ENCODE results near the gene TUT4. TPM values are rescaled to one million over a fixed set of nuclear protein-coding genes. Genes with fewer than 3 reads are reported as not detected.

Gene TUT4
- total and polyA plus RNA-seq, 2 of the 4 experiments (the other 2 are of a cell fraction), result 10.9 to 40.0 TPM

DNA sequence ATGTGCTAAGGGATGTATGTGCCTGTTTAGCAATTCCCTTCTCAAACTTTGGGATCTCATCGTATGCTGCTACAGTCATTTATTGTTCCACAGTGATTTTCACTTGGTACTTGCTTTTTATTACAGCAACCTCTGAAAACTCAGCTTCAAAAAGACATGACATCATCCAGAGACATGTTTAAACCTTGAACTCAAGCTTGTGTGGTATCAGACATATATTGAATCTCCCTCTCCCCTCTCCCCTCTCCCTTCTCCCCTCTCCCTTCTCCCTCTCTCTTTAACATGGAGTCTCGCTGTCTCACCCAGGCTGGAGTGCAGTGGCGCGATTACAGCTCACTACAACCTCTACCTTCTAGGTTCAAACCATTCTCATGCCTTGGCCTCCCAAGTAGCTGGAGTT lies 19.5 kb upstream of the TUT4 start:
- no peak overlapping the region for H2BK20ac ChIP-seq (ENCODE audit: low read depth, low read length)
- no peak overlapping the region for H3K9ac ChIP-seq (ENCODE audit: low read depth, low read length)
- in situ Hi-C loops (cut with MboI; ENCODE audit: low sequenced_read_pairs), result no loop called here
- dilution Hi-C loops (cut with HindIII; ENCODE audit: low sequenced_read_pairs, unreplicated experiment), result no loop called here
- H3K4me3 ChIP-seq (ENCODE audit: insufficient read depth, low read depth, low read length), result no peak overlapping the region
- no peak overlapping the region for H3K27ac ChIP-seq (ENCODE audit: insufficient read depth, low read length)
- no peaks in the 10 kb centered on the region for H3K79me1 ChIP-seq (ENCODE audit: low read depth in 1 of 2, low read length in 2 of 2)
- CTCF ChIA-PET, result interaction anchor here (0.6 kb wide), 1 partner anchor 1146 kb away, joined by 3 read pairs; no protein-coding TSS in a partner anchor
- ATAC-seq (ENCODE audit: low read depth), result no peak
- no peak overlapping the region for H4K8ac ChIP-seq (ENCODE audit: low read depth in 2 of 2, low read length in 2 of 2)
- H4K91ac ChIP-seq (ENCODE audit: insufficient read depth, low read depth, low read length), result no peak overlapping the region
- H2BK15ac ChIP-seq (ENCODE audit: low read depth, low read length), result no peak overlapping the region
- POLR2A ChIA-PET (ENCODE audit: unreplicated experiment), result no interaction called here
- H2AK9ac ChIP-seq (replicated peaks; ENCODE audit: low read depth, low read length, poor library complexity), result no peak overlapping the region
- H2AFZ ChIP-seq (replicated peaks; ENCODE audit: low read length, poor library complexity), result no peak overlapping the region
- H3K27me3 ChIP-seq (ENCODE audit: control insufficient read depth, insufficient read depth, low read length), result peaks cover 2% of the 10 kb centered on the region; the same call in 1 of the 2 replicates
- H3K23ac ChIP-seq (ENCODE audit: low read depth, low read length), result no peak overlapping the region
- H3K56ac ChIP-seq (ENCODE audit: extremely low read depth, insufficient read depth, low read length), result no peak overlapping the region
- 75% methylated on average over 4 of the region's 4 CpGs; no CpG with 5 or more reads in 1 of the 2 experiments for WGBS, 2 experiments (ENCODE audit: extremely low coverage in 2 of 2, insufficient read length in 1 of 2)
- H3K9me1 ChIP-seq (ENCODE audit: insufficient read depth, low read length), result 0 out of 2 replicates have a peak, but pooled peaks cover 5% of the 10 kb centered on the region
- H4K20me1 ChIP-seq (ENCODE audit: insufficient read depth, low read length), result no peaks in the 10 kb centered on the region
- no peak overlapping the region for H2BK120ac ChIP-seq (ENCODE audit: low read depth, low read length)
- no peak overlapping the region for H3K4ac ChIP-seq (ENCODE audit: low read depth, low read length)
- H2AK5ac ChIP-seq (ENCODE audit: low read depth, low read length), result no peak overlapping the region
- no peak overlapping the region for H3K18ac ChIP-seq (ENCODE audit: low read depth, low read length)
- no peak overlapping the region for H3K4me2 ChIP-seq (ENCODE audit: low read depth, low read length)
- BruUV-seq (replicated peaks), result no TSS peak
- H4K5ac ChIP-seq (ENCODE audit: low read depth, low read length), result no peak overlapping the region
- peaks cover 7% of the 10 kb centered on the region for H3K4me1 ChIP-seq (ENCODE audit: control insufficient read depth, insufficient read depth, low read length)
- no peak overlapping the region for H3K14ac ChIP-seq (replicated peaks; ENCODE audit: low read depth, low read length)
- TF ChIP-seq, protein P1, sequence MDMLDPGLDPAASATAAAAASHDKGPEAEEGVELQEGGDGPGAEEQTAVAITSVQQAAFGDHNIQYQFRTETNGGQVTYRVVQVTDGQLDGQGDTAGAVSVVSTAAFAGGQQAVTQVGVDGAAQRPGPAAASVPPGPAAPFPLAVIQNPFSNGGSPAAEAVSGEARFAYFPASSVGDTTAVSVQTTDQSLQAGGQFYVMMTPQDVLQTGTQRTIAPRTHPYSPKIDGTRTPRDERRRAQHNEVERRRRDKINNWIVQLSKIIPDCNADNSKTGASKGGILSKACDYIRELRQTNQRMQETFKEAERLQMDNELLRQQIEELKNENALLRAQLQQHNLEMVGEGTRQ (IDR thresholded peaks at IDR 0.05; ENCODE audit: low read depth, low read length), result no peak
- TF ChIP-seq, protein P2, sequence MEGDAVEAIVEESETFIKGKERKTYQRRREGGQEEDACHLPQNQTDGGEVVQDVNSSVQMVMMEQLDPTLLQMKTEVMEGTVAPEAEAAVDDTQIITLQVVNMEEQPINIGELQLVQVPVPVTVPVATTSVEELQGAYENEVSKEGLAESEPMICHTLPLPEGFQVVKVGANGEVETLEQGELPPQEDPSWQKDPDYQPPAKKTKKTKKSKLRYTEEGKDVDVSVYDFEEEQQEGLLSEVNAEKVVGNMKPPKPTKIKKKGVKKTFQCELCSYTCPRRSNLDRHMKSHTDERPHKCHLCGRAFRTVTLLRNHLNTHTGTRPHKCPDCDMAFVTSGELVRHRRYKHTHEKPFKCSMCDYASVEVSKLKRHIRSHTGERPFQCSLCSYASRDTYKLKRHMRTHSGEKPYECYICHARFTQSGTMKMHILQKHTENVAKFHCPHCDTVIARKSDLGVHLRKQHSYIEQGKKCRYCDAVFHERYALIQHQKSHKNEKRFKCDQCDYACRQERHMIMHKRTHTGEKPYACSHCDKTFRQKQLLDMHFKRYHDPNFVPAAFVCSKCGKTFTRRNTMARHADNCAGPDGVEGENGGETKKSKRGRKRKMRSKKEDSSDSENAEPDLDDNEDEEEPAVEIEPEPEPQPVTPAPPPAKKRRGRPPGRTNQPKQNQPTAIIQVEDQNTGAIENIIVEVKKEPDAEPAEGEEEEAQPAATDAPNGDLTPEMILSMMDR (conservative IDR thresholded peaks at IDR 0.05; ENCODE audit: low read depth, low read length), result no peak
- no peak for TF ChIP-seq RAD21 (IDR thresholded peaks at IDR 0.05; ENCODE audit: low read length)
- TF ChIP-seq SMC3 (IDR thresholded peaks at IDR 0.05; ENCODE audit: low read depth, low read length), result no peak
- no peak for TF ChIP-seq MXI1 (IDR thresholded peaks at IDR 0.05; ENCODE audit: borderline replicate concordance, low read depth, low read length)
- no peak for TF ChIP-seq MAZ (IDR thresholded peaks at IDR 0.05; ENCODE audit: borderline replicate concordance, low read depth, low read length)
- TF ChIP-seq, protein P3, sequence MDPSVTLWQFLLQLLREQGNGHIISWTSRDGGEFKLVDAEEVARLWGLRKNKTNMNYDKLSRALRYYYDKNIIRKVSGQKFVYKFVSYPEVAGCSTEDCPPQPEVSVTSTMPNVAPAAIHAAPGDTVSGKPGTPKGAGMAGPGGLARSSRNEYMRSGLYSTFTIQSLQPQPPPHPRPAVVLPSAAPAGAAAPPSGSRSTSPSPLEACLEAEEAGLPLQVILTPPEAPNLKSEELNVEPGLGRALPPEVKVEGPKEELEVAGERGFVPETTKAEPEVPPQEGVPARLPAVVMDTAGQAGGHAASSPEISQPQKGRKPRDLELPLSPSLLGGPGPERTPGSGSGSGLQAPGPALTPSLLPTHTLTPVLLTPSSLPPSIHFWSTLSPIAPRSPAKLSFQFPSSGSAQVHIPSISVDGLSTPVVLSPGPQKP (IDR thresholded peaks at IDR 0.05; ENCODE audit: borderline replicate concordance, low read depth, low read length), result no peak
- no peak for TF ChIP-seq CEBPB (IDR thresholded peaks at IDR 0.05; ENCODE audit: low read depth, low read length)
- no peak for DNase-seq
- no peak overlapping the region for H2BK5ac ChIP-seq (ENCODE audit: low read depth, low read length, poor library complexity, severe bottlenecking)
- no peaks in the 10 kb centered on the region for H3K9me3 ChIP-seq (ENCODE audit: control insufficient read depth, insufficient read depth, low read length)
- no peaks in the 10 kb centered on the region for H3K36me3 ChIP-seq (ENCODE audit: control insufficient read depth, insufficient read depth, low read length)
- intact Hi-C loops (cut with micrococcal nuclease), result no loop called here
